C4-2B (cell line): ENCODE results near the gene RGS9BP.

Experiments used
- H3K27ac ChIP-seq: fragments of 450-650 bp; 2 replicates; pipeline ENCODE4 v1.5.1; 2017
- ZFX ChIP-seq: fragments of 450-650 bp; IDR thresholded peaks from 2 replicates; pipeline ENCODE4 v1.6.1; 2017
- TF ChIP-seq, protein P1 (sequence below): fragments of 450-650 bp; conservative IDR thresholded peaks from 2 replicates; pipeline ENCODE4 v1.5.1; 2017; ENCODE audit warnings: mild to moderate bottlenecking

Gene RGS9BP

DNA sequence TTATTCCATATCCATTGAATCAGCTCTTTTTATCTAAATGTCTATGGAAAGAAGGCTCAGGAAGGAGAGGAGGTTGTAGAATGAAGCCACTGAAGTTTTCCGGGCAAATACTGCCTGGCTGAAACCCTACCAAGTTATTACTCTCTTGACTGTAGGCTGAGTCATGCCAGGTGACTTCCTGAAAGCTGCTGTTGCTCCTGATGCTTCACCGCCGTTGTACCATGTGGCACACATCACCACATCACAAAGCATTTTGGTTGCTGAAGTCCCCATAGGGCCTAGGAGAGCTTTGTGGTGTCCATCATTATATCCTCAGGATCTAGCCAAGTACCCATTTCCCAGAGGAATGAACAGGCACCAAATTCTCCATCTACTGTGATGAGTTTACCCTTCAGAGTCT is 32.8 kb downstream of the RGS9BP start:
- no peak overlapping the region for H3K27ac ChIP-seq
- TF ChIP-seq ZFX, result no peak
- TF ChIP-seq, protein P1, sequence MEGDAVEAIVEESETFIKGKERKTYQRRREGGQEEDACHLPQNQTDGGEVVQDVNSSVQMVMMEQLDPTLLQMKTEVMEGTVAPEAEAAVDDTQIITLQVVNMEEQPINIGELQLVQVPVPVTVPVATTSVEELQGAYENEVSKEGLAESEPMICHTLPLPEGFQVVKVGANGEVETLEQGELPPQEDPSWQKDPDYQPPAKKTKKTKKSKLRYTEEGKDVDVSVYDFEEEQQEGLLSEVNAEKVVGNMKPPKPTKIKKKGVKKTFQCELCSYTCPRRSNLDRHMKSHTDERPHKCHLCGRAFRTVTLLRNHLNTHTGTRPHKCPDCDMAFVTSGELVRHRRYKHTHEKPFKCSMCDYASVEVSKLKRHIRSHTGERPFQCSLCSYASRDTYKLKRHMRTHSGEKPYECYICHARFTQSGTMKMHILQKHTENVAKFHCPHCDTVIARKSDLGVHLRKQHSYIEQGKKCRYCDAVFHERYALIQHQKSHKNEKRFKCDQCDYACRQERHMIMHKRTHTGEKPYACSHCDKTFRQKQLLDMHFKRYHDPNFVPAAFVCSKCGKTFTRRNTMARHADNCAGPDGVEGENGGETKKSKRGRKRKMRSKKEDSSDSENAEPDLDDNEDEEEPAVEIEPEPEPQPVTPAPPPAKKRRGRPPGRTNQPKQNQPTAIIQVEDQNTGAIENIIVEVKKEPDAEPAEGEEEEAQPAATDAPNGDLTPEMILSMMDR, result no peak

DNA sequence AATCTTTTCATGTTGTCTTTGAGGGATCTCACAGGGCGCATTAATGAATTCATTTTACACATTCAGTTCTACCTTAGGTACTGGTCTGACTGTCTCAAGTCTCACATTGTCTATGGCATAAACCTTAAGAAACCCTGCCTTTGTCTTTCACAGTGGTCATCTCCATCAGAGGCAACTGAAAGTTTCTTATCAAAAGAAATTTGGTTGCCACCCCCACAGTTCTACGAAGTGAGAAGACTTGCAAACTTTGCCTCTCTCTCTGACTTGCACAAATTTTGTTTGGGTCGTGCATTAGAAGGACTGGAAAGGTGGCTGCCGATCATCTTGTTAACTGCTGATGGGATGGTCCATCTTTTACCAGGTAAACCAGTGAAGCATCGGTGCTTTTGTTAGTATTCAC is 33.4 kb downstream of the RGS9BP start:
- no peak overlapping the region for H3K27ac ChIP-seq
- no peak for TF ChIP-seq ZFX
- TF ChIP-seq, protein P1, result no peak

DNA sequence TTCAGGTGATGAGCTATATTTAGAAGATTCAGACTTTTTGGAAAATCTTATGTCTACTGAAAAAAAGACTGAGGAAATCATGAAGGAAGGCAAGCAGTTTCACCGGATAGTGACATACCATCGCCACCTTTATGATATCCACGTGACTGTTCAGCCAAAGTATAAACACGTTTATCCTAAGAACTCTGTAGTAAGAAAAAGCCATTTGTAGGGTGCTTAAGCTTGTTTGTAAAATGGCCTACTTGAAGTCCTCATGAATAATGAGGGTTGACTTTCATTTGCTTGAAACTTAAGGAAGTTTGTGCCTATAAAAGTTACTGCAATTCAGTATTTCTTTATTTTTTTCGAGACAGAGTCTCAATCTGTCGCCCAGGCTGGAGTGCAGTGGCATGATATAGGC is 36.1 kb downstream of the RGS9BP start:
- TF ChIP-seq, protein P1, result no peak
- no peak for TF ChIP-seq ZFX
- H3K27ac ChIP-seq, result no peak overlapping the region

DNA sequence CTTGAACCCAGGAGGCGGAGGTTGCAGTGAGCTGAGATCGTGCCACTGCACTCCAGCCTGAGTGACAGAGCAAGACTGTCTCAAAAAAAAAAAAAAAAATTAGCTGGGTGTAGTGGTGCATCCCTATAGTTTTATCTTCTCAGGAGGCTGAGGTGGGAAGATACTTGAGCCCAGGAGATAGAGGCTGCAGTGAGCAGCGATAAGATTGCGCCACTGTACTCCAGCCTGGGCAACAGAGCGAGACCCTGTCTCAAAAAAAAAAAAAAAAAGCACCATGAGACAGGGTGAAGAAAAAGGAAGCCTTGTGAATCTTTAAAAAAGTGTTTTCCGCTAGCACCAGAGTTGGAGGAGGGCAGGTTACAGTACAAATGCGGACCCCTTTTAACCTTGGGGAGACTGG is 40.6 kb downstream of the RGS9BP start:
- H3K27ac ChIP-seq, result peak overlapping the region; percentile 86; the same call in 1 of the 2 replicates

DNA sequence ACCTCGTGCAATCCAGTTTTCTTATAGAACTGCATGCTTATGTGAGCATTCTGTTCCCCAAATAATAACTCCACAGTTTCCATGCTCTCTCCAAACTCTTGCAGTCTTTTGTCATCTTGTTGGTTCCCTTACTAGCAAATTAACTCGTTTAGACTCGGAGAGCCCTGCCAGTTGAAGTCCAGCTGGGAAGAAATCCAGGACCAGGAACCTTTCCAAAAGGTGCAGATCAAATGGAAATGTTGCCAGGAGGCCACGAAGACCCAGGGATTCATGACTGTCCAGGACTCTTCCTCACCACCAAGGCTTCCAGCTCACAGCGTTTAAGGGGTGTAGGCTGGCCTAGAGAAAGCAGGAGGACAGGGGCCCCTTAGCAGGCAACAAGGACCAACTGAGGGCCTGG is 41.8 kb downstream of the RGS9BP start:
- no peak for TF ChIP-seq ZFX
- TF ChIP-seq, protein P1, result no peak
- H3K27ac ChIP-seq, result peak overlapping the region; percentile 86

DNA sequence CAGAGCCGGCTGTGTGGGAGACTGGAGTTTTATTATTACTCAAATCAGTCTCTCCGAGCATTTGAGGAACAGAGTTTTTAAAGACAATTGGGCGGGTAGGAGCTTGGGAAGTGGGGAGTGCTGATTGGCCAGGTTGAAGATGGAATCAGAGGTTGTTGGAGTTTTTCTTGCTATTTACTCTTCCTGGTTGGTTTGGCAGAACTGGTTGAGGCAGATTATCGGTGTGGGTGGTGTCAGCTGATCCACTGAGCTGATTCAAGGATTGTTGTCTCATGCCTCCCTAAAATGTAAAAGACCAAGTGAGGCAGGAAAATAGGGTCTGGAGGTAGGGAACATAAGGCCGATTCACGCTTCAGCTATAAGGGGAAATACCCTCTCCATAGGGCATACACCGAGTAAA is 42.6 kb downstream of the RGS9BP start:
- no peak for TF ChIP-seq ZFX
- TF ChIP-seq, protein P1, result no peak
- H3K27ac ChIP-seq, result peak overlapping the region; percentile 86

DNA sequence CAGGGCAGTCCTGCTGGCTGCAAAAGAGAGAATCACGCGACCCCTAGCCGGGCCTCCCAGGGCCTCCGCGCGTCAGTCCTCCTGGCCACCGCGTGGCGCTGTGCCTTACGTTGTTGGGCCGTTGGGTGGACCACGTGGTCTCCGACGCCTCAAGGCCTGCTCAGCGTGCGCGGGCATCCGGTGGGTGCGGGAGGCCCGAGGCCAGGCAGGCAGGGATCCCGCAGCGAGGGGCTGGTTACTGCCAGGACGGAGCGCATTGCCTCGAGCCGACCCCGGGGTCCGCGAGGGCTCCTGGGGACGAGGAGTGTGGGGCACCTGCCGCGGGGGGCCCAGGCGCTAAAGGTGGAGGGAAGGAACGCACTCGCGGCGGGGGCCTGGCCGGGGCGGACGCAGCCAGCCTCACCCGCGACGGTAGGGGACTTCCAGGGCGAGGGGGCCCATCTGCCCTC is 44.0 kb downstream of the RGS9BP start, which contains the start of gene TDRD12:
Gene TDRD12, plus strand, starts transcription at position 157 of the 449 bp plus-strand sequence. CDS start 306 bp downstream, outside the sequence.
- no peak for TF ChIP-seq ZFX
- TF ChIP-seq, protein P1, result no peak
- H3K27ac ChIP-seq, result peak within 1 kb of the TSS; percentile 86

DNA sequence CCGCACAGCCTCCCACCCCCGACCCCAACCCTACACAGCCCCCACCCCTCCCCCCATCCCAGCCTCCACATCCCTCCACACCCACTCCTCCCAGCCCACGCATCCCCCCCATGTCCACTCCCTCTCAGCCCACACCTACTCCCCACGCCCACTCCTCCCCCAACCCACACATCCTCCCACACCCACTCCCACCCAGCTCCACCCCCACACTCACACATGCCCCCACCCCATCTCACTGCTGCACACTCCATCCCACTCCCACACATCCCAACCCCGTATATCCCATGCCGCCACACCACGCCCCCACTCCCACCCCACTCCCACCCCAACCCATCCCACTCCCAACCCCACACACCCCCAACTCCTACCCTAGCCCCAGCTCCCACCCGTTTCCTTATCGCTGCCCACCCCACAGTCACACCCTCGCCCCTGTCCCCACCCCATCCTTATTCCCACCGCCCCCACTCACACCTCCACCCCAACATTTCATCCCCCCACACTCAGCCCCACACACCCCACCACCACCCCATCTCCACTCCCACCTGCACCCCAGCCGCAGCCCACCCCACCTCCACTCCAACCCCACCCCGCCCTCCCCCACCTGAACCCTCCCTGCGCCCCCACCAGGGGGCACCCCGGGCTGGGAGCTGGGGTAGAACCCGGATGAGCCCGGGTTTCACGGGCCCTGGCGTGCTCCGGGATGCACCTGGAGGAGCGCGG is 44.7 kb downstream of the RGS9BP start:
- no peak for TF ChIP-seq ZFX
- TF ChIP-seq, protein P1, result no peak
- H3K27ac ChIP-seq, result no peak overlapping the region
